Transverse colon (tissue), 4 donors: ENCODE data around the gene CEND1. TPM values are rescaled to one million over a fixed set of nuclear protein-coding genes. Genes with fewer than 3 reads are reported as not detected.

Source experiments
- DNase-seq: peaks from one replicate; pipeline ENCODE4 v3.0.0-alpha.2; 2019
- H3K27ac ChIP-seq, 4 donors: fragments of 200-600 bp; sonication (generic); 2 replicates each; pipeline ENCODE4 v1.5.1; 2016 to 2018; ENCODE audit warnings: inconsistent platforms in 4 of 4
- H3K27me3 ChIP-seq: fragments of 200-600 bp; sonication (generic); 2 replicates; pipeline ENCODE4 v1.5.1; 2017; ENCODE audit warnings: inconsistent platforms
- H3K36me3 ChIP-seq, 4 donors: fragments of 200-600 bp; sonication (generic); 2 replicates each; pipeline ENCODE4 v1.5.1; 2017 to 2019; ENCODE audit warnings: inconsistent platforms in 4 of 4
- H3K4me1 ChIP-seq, 4 donors: fragments of 200-600 bp; sonication (generic); 2 replicates each; pipeline ENCODE4 v1.5.1; 2017 to 2020; ENCODE audit warnings: inconsistent platforms in 4 of 4
- H3K4me3 ChIP-seq, 4 donors: fragments of 200-600 bp; sonication (generic); 1 replicate in 1 of 4; 2 replicates in 3 of 4; pipeline versions ENCODE4 v1.5.1 to v1.6.1; 2017 to 2019; ENCODE audit warnings: inconsistent platforms in 4 of 4
- H3K9me3 ChIP-seq, 2 donors: fragments of 200-600 bp; sonication (generic); 2 replicates each; pipeline ENCODE4 v1.5.1; 2017 to 2019; ENCODE audit warnings: inconsistent platforms in 2 of 2
- EP300 ChIP-seq: sonication (generic); formaldehyde crosslinking; IDR thresholded peaks from one replicate; pipeline ENCODE4 v1.6.1; 2017; ENCODE audit warnings: antibody characterized with exemption, low read depth
- POLR2A ChIP-seq: fragments of 450-650 bp; IDR thresholded peaks from one replicate; pipeline ENCODE4 v1.6.1; 2016; ENCODE audit warnings: antibody characterized with exemption, mild to moderate bottlenecking, moderate library complexity
- POLR2AphosphoS5 ChIP-seq, 3 donors: sonication (generic); formaldehyde crosslinking; IDR thresholded peaks; one replicate each; pipeline ENCODE4 v1.6.1; 2016; ENCODE audit warnings: antibody characterized with exemption in 3 of 3
- WGBS, 2 donors: methylation state at CpG; one replicate each; pipeline ENCODE4 v1.1.5; 2018; ENCODE audit warnings: low coverage in 1 of 2; 5-methylcytosine and 5-hydroxymethylcytosine counted together
- in situ Hi-C, 4 donors: fragments of 200-750 bp; cut with MboI; loops; one replicate each; pipeline versions ENCODE4 v1.15.0 to v1.15.1; 2017; ENCODE audit warnings: low sequenced_read_pairs in 3 of 4, low pct_ligation_motif_present in 1 of 4, low pct_unique_long_range_greater_than_20kb in 1 of 4
- intact Hi-C: fragments of 100-400 bp; cut with DNase I; formaldehyde crosslinking; loops from one replicate; pipeline ENCODE4 v1.15.1; 2023; ENCODE audit warnings: low total_unique reads
- small RNA-seq, 4 donors: library from RNA; depleted of rRNA; stranded (forward); fragments of <200 nt; gene quantifications; one replicate each; pipeline ENCODE3, GENCODE V24; 2016
- total RNA-seq, 4 donors: library from RNA; depleted of rRNA; stranded (reverse); fragments of >200 nt; gene quantifications; one replicate each; pipeline ENCODE4 v1.1.0, GENCODE V29; 2016
- TF ChIP-seq, protein P1 (sequence below), 5 experiments: fragments of 200-600 bp in 3 of 5; fragments of 450-650 bp in 2 of 5; sonication (generic) in 3 of 5; IDR thresholded peaks; 1 replicate in 2 of 5; 2 replicates in 3 of 5; pipeline ENCODE4 v1.5.1; 2016 to 2017; ENCODE audit warnings: antibody characterized with exemption in 5 of 5, inconsistent platforms in 3 of 5, mild to moderate bottlenecking in 2 of 5, moderate library complexity in 1 of 5

Gene CEND1
- total RNA-seq, 4 donors from 2014 or later, result 0.79 to 1.2 TPM; not detected in 2

DNA sequence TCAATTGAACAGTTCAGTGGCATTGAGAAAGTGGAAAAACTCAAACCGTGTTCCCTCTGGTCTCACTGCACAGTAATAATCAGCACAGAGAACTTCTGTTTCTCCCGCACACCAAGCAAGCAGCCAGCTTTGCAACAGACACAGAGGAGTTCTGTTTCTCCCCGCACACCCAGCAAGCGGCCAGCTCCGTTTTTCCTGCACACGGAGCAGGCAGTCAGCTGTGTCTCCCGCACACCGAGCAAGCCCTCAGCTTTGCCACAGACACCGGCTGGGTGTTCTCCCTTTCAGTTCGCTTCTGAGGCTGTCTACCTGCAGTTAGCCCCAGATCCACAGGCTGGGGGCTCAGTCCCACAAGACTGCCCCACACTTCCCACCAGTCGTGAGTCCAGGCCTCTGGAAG, 52.5 kb downstream of the CEND1 start:
- in situ Hi-C loops, result no loop called here
- no peaks in the 10 kb centered on the region for H3K9me3 ChIP-seq
- TF ChIP-seq, protein P1, sequence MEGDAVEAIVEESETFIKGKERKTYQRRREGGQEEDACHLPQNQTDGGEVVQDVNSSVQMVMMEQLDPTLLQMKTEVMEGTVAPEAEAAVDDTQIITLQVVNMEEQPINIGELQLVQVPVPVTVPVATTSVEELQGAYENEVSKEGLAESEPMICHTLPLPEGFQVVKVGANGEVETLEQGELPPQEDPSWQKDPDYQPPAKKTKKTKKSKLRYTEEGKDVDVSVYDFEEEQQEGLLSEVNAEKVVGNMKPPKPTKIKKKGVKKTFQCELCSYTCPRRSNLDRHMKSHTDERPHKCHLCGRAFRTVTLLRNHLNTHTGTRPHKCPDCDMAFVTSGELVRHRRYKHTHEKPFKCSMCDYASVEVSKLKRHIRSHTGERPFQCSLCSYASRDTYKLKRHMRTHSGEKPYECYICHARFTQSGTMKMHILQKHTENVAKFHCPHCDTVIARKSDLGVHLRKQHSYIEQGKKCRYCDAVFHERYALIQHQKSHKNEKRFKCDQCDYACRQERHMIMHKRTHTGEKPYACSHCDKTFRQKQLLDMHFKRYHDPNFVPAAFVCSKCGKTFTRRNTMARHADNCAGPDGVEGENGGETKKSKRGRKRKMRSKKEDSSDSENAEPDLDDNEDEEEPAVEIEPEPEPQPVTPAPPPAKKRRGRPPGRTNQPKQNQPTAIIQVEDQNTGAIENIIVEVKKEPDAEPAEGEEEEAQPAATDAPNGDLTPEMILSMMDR (IDR thresholded peaks at IDR 0.05), result no peak
- no peak for TF ChIP-seq POLR2A
- TF ChIP-seq POLR2AphosphoS5 (IDR thresholded peaks at IDR 0.05), result no peak
- no peak for TF ChIP-seq EP300
- no peaks in the 10 kb centered on the region for H3K36me3 ChIP-seq
- no peak overlapping the region for H3K27ac ChIP-seq
- H3K27me3 ChIP-seq, result peaks cover 20% of the 10 kb centered on the region
- H3K4me1 ChIP-seq, result peaks cover 0 to 3% (median 0%) of the 10 kb centered on the region in 4 donors
- H3K4me3 ChIP-seq, result no peak overlapping the region
- DNase-seq, result no peak
- WGBS, 2 donors, result 50% methylated on average over 11 of the region's 11 CpGs; no CpG with 5 or more reads in 1 of the 2 donors
- intact Hi-C loops, result no loop called here

Small RNAs within 50 kb of the gene (small RNA-seq; reads per million reads assigned to genes)
- gene SNORA52, result 0 reads per million in 4 donors

Other genes with a start within 250 kb of the CEND1 start
- 10 to 100 TPM; 14.8 to 89.0 (median 16.6) TPM for gene LMNTD2, start 229.4 kb downstream of the CEND1 start, total RNA-seq
- 100 to 1,000 TPM; 131 to 247 (median 213) TPM for gene RASSF7, start 229.1 kb downstream of the CEND1 start, total RNA-seq
- 10 to 100 TPM; 28.4 to 60.6 (median 43.2) TPM for gene PHRF1, start 213.6 kb downstream of the CEND1 start, total RNA-seq
- gene IRF7, start 174.1 kb downstream of the CEND1 start, total RNA-seq, result 100 to 1,000 TPM in 1 of 4 donors, 10 to 100 TPM in 3; 40.4 to 122 (median 49.9) TPM
- 1,000 to 10,000 TPM in 1 of 4 donors, 100 to 1,000 TPM in 3; 256 to 1,063 (median 597) TPM for gene CDHR5, start 165.1 kb downstream of the CEND1 start, total RNA-seq
- gene SCT, start 162.9 kb downstream of the CEND1 start, total RNA-seq, result not detected
- gene DRD4, start 152.8 kb downstream of the CEND1 start, total RNA-seq, result not detected
- gene DEAF1, start 94.9 kb downstream of the CEND1 start, total RNA-seq, result 10 to 100 TPM; 24.4 to 84.5 (median 34.0) TPM
- 100 to 1,000 TPM in 1 of 4 donors, 10 to 100 TPM in 3; 19.3 to 121 (median 41.8) TPM for gene TMEM80, start 94.3 kb downstream of the CEND1 start, total RNA-seq
- 1,000 to 10,000 TPM in 1 of 4 donors, 100 to 1,000 TPM in 3; 257 to 1,130 (median 322) TPM for gene EPS8L2, start 83.9 kb downstream of the CEND1 start, total RNA-seq
- gene TALDO1, start 42.6 kb downstream of the CEND1 start, total RNA-seq, result 100 to 1,000 TPM; 124 to 164 (median 141) TPM
- gene GATD1, start 12.6 kb downstream of the CEND1 start, total RNA-seq, result 100 to 1,000 TPM in 1 of 4 donors, 10 to 100 TPM in 3; 28.0 to 239 (median 38.4) TPM
- gene SLC25A22, start 8.2 kb upstream of the CEND1 start, total RNA-seq, result 10 to 100 TPM in 2 of 4 donors, 1 to 10 TPM in 2; 6.0 to 28.3 (median 9.7) TPM
- gene PIDD1, start 15.1 kb upstream of the CEND1 start, total RNA-seq, result 100 to 1,000 TPM in 2 of 4 donors, 10 to 100 TPM in 2; 26.0 to 185 (median 70.5) TPM
- gene RPLP2, start 19.9 kb upstream of the CEND1 start, total RNA-seq, result 100 to 1,000 TPM; 273 to 670 (median 466) TPM
- 100 to 1,000 TPM in 3 of 4 donors, 10 to 100 TPM in 1; 61.7 to 821 (median 134) TPM for gene PNPLA2, start 28.8 kb upstream of the CEND1 start, total RNA-seq
- 100 to 1,000 TPM in 3 of 4 donors, 10 to 100 TPM in 1; 82.7 to 373 (median 210) TPM for gene CRACR2B, start 37.8 kb upstream of the CEND1 start, total RNA-seq
- gene CD151, start 42.9 kb upstream of the CEND1 start, total RNA-seq, result 100 to 1,000 TPM; 252 to 650 (median 429) TPM
- gene POLR2L, start 52.4 kb upstream of the CEND1 start, total RNA-seq, result 10 to 100 TPM in 3 of 4 donors, 1 to 10 TPM in 1; 9.7 to 66.6 (median 32.7) TPM
- 10 to 100 TPM; 25.1 to 75.0 (median 32.4) TPM for gene TSPAN4, start 52.8 kb upstream of the CEND1 start, total RNA-seq
- gene CHID1, start 120.7 kb upstream of the CEND1 start, total RNA-seq, result 10 to 100 TPM; 15.3 to 58.2 (median 41.4) TPM
- gene AP2A2, start 135.8 kb upstream of the CEND1 start, total RNA-seq, result 100 to 1,000 TPM in 2 of 4 donors, 10 to 100 TPM in 2; 70.5 to 130 (median 102) TPM
- gene MUC6, start 246.6 kb upstream of the CEND1 start, total RNA-seq, result not detected